HFFc6 (cell line): Measurements from ENCODE around the gene SLC12A4. TPM values are rescaled to one million over a fixed set of nuclear protein-coding genes. Genes with fewer than 3 reads are reported as not detected.
"Not testable (repeated sequence)": the region's sequence is repeated elsewhere in the genome, so short reads cannot be mapped to it uniquely, and the experiment has no call there.

ENCODE experiments used
- DNase-seq: peaks from one replicate; pipeline ENCODE4 v3.0.0-alpha.2; 2018
- H3K27ac Mint-ChIP-seq: 2 replicates; pipeline ENCODE4 v1.8.0; 2020; ENCODE audit warnings: mild to moderate bottlenecking, mixed read lengths
- H3K27me3 Mint-ChIP-seq: 2 replicates; pipeline ENCODE4 v1.8.0; 2021; ENCODE audit warnings: mild to moderate bottlenecking, moderate library complexity, mixed read lengths; ENCODE audit not compliant: insufficient read depth
- H3K36me3 Mint-ChIP-seq: 2 replicates; pipeline ENCODE4 v1.8.0; 2021; ENCODE audit warnings: low read depth, mixed read lengths
- H3K4me1 Mint-ChIP-seq: 2 replicates; pipeline ENCODE4 v1.8.0; 2020; ENCODE audit warnings: low read depth, mixed read lengths
- H3K4me3 Mint-ChIP-seq: 2 replicates; pipeline ENCODE4 v1.8.0; 2020; ENCODE audit warnings: mild to moderate bottlenecking, moderate library complexity, mixed read lengths
- H3K9me3 Mint-ChIP-seq: 2 replicates; pipeline ENCODE4 v1.8.0; 2020; ENCODE audit warnings: mild to moderate bottlenecking, mixed read lengths
- CTCF ChIP-seq: fragments of 200-600 bp; sonication (generic); IDR thresholded peaks from 2 replicates; pipeline ENCODE4 v1.5.0; 2021; ENCODE audit warnings: antibody characterized with exemption, mild to moderate bottlenecking
- total RNA-seq, 6 experiments: library from RNA; stranded (reverse); fragmentation: NEBNext Ultra II Directional; extraction: Animal tissue kit (Norgen Biotek cat#: 25700); gene quantifications; 2 replicates in 1 of 6; 3 replicates in 5 of 6; pipeline ENCODE4 v1.2.3, GENCODE V29; 2021

The SLC12A4 gene
- total RNA-seq, 6 experiments from 2014 or later: 89.8 to 113 (median 98.9) TPM

DNA sequence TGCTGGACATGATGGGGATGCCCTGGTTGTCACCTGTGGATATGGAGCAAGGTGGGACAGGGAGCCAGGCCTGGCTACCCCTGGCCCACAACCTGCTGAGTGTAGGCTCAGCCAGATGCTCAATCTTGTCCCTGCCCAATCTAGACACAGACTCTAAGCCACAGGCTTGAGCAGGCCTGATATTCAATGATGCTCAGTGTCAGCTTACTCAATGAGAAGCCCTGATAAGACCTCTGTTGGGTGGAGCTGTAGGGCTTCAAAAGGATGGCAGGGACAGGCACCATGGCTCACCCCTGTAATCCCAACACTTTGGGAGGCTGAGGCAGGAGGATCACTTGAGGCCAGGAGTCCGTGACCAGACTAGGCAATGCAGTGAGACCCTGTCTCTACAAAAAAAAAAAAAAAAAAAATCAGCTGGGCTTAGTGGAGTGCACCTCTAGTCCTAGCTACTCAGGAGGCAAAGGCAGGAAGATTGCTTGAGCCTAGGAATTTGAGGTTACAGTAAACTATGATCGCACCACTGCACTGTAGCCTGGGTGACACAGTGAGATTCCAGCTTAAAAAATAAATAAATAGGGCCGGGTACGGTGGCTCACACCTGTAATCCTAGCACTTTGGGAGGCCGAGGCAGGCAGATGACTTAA, 27.9 kb downstream of the SLC12A4 start:
- DNase-seq: no peak
- no peak for TF ChIP-seq CTCF
- Mint-ChIP-seq H3K4me3 (no peak overlapping the region), H3K27me3 (peaks cover 28% of the 10 kb centered on the region), H3K36me3 (peaks cover 15% of the 10 kb centered on the region; the same call in 1 of the 2 replicates), H3K27ac (peak overlapping the region; percentile 31; the same call in 1 of the 2 replicates), H3K4me1 (peaks cover 11% of the 10 kb centered on the region), H3K9me3 (peaks cover 8% of the 10 kb centered on the region; the same call in 1 of the 2 replicates)

DNA sequence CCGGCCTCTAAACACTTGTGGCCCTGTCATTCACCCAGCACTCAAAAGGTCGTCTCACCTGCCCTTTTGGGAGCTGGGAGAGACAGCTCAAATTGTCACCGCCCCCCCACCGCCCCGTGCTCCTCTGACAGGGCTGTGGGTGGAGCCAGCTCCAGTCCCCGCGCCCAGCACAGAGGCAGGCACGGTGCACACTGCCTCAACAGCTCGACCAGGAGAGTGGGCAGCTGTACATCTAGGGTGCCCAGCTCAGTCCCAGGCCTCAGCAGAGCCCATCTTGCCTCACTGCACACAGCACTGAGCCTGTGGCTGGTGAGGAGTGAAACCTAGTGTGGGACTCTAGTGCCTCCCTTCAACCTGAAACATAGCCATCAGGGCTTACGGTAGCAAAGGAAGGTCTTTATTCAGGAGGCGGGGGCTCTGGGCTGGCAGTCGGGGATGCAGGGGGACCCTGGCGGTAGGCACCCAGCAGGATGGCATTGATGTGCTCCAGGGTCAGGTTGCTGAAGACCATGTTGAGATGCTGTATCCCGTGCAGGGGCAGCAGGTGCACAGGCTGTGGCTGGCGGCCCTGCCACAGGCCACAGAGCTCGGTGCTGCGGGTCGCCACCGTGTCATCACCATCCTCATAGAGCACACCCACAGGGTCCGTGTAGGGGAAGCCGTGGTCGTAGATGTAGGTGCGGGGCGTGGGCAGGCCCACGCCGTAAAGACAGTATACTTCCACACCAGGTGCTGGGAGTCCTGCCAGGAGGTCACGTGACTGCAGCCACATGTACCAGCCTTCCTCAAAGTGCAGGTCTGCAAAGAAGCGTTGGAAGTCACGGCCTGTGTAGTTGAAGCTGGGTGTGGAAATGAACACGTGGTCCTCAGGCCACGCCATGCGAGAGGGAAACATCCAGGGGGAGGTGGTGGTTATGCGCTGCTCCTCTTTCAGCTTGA, 28.7 kb downstream of the SLC12A4 start:
- Mint-ChIP-seq H3K4me3 (no peak overlapping the region), H3K27ac (peak overlapping the region; percentile 31), H3K9me3 (peaks cover 8% of the 10 kb centered on the region; the same call in 1 of the 2 replicates), H3K27me3 (peaks cover 35% of the 10 kb centered on the region), H3K36me3 (peaks cover 15% of the 10 kb centered on the region; the same call in 1 of the 2 replicates), H3K4me1 (peaks cover 19% of the 10 kb centered on the region)
- DNase-seq: no peak
- no peak for TF ChIP-seq CTCF

DNA sequence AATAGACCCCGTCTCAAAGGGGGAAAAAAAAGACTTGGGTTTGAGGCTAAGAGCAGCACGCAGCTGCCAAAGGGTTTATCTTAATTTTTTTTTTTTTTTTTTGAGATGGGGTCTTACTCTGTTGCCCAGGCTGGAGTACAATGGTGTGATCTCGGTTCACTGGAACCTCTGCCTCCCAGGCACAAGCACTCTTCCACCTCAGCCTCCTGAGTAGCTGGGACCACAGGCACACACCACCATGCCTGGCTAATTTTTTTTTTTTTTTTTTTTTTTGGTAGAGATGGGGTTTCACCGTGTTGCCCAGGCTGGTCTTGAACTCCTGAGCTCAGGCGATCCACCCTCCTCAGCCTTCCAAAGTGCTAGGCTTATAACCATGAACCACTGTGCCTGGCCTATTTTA, 30.7 kb downstream of the SLC12A4 start:
- Mint-ChIP-seq H3K27ac (peak overlapping the region; percentile 92; the same call in 1 of the 2 replicates), H3K27me3 (peaks cover 43% of the 10 kb centered on the region), H3K4me3 (peak overlapping the region; percentile 60), H3K36me3 (peaks cover 15% of the 10 kb centered on the region; the same call in 1 of the 2 replicates), H3K4me1 (peaks cover 29% of the 10 kb centered on the region)
- DNase-seq, H3K9me3 Mint-ChIP-seq: not testable (repeated sequence)

DNA sequence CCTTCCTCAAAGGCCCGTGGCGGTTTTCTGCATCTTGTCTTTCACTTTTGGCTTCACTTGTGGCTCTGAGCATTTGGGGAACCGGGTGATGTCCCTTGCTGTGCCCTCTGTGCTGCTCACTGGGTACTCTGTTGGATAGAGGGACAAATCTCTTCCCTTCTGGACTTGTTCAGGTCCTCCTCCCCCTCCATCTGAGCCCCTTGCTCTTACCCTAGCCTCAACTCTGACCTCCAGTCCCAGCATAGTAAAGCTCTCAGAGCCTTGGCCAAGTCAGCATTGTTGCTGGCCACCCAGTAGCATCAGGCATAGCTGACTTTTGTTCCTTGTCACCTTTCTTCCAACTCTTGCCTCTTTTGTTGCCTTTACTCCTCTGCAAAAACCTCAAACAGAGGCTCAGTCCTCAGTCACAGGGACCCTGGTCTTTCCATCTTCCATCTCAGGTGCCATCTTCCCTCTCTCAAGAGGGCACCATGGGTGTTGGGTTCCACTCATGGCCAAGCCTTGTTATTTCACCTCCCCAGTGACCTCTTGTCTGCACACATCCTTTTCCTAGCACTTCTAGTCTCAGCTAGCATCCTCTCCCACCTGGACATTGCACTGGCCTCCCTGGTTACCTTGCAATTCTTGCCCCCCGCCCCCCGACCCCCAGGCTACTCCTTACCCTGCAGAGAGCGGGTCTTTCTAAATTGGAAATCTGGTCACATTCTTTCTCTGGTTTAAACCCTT, 31.4 kb downstream of the SLC12A4 start:
- H3K9me3 Mint-ChIP-seq: peaks cover 8% of the 10 kb centered on the region; the same call in 1 of the 2 replicates
- TF ChIP-seq CTCF: no peak
- H3K4me1 Mint-ChIP-seq: peaks cover 29% of the 10 kb centered on the region
- peak; percentile 43 for DNase-seq
- peaks cover 41% of the 10 kb centered on the region for H3K27me3 Mint-ChIP-seq
- peaks cover 12% of the 10 kb centered on the region; the same call in 1 of the 2 replicates for H3K36me3 Mint-ChIP-seq
- peak overlapping the region; percentile 92 for H3K27ac Mint-ChIP-seq
- H3K4me3 Mint-ChIP-seq: peak overlapping the region; percentile 99

- Mint-ChIP-seq H3K4me1 (peaks cover 29% of the 10 kb centered on the region), H3K27ac (peak within 1 kb of the TSS; percentile 92), H3K4me3 (peak within 1 kb of the TSS; percentile 99), H3K27me3 (peaks cover 37% of the 10 kb centered on the region), H3K9me3 (peaks cover 8% of the 10 kb centered on the region; the same call in 1 of the 2 replicates), H3K36me3 (peaks cover 6% of the 10 kb centered on the region; the same call in 1 of the 2 replicates)
- TF ChIP-seq CTCF: no peak
- no peak for DNase-seq
Observed at GRCh38 chr16:67936124-67936879, 32.1 kb downstream of the SLC12A4 start, which contains the start of gene PSMB10. TSS of gene PSMB10 (minus strand) at chr16:67936850. CDS start at chr16:67936749, 101 bp downstream.
